Measurements from ENCODE around the gene C3. TPM values are rescaled to one million over a fixed set of nuclear protein-coding genes. Genes with fewer than 3 reads are reported as not detected.

The C3 gene
- total RNA-seq, 1 donor from 2014 or later = 398 TPM

DNA sequence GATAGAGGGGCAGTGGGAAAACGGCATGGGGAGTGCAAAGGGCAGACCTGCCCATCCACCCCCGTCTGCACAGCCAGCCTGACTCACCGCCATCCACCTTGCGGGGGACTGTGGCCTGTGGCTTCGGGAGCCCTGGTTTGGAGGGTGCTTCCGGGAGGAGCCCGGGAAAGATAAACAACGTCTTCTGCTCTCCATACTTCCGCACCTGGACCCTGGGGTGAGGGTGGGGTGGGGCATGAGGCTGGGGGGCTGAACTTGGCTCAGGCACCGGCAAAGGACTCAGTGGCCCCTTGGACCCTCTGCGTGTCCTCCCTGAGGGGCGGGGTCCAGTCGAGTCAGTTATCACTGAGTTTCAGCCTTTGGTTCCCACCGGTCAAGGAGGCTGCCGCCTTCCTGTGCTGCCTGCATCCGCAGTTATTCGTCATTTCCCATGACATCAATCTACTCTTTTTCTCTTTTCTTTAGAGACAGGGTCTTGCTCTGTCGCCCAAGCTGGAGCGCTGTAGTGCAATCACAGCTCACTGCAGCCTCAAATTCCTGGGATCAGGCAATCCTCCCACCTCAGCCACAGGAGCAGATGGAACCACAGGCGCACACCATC, 13.7 kb upstream of the C3 start:
- intact Hi-C loops (cut with micrococcal nuclease) = no loop called here
- ATAC-seq (no peak), DNase-seq (peak; percentile 25)

DNA sequence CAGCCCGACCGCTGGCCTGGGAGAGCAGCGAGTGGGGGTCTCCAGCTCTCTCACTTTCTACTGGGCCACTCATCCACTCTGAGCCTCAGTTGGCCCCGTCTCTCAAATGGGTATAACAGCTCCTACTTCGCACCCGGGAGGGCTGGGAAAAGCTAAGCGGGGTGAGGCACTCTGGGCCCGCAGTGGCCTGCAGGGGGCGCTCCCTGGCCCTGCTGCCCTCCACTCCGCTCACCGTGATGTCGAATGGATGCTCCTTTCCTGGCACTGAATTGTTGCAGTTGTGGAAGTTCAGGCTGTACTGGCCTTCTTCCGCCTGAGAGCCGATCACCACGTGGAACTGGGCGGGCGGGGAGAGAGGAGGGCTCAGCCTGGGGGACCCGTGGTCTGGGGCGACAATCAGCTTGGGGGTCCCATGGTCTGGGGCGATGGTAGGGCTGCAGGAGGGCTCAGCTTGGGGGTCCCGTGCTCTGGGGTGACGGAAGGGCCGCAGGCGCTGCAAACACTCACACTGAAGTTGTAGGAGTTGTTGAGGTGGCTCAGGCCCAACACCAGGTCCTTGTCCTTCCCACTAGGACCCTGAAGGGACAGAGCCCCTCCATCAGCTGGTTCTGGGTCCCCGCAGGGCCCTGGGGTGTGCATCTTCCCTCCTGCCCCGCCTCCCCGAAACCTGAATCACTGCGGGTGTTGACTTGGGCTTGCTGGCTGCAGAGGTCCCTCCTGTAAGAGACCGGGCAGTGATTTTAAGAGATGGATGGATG, 13.1 kb upstream of the C3 start:
- ATAC-seq (no peak), DNase-seq (no peak)
- intact Hi-C loops (cut with micrococcal nuclease) = no loop called here

DNA sequence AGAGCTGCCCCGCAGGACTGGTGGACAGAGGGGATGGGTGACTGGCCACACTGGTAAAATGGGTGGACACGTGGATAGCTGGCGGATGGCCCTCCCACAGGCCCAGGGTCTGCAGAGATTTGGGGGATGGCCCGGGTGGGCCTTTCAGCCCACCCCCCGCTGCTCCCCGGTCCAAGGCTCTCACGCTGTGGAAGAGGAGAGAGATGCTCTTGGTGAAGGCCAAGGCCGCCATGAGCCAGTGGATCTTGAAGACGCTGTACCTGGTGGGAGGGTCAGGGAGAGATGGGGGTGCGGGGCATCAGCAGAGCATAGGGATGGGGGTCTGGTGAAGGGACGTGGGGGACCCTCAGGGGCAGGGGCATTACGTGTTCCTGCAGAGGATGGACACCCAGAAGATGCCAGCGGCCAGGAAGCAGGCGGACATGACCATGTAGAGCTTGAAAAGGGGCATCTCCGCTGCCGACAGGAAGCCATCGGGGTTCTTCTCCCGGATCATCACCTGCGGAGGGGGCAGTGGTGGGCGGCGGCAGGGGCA, 12.4 kb upstream of the C3 start:
- intact Hi-C loops (cut with micrococcal nuclease) = no loop called here
- DNase-seq = no peak
- no peak for ATAC-seq

DNA sequence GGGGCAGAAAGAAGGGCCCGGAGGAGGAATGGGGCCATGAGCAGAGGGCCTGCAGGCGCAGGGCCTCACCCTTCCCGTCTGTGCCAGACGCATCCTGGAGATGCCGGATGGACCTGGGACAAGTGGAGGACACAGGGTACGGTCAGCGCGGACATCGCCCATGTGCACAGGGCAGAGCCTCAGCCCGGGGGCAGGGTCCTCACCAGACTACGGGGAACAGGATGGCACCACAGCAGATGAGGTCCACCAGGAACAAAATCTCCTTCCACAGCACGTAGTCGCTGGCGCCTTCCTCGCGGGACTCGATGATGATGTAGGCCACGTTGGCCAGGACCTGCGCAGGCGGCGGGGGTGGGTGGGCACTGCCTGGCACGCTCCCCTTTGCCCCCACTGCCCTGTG, 11.4 kb upstream of the C3 start:
- peak; percentile 24 for DNase-seq
- no peak for ATAC-seq
- intact Hi-C loops (cut with micrococcal nuclease) = no loop called here

DNA sequence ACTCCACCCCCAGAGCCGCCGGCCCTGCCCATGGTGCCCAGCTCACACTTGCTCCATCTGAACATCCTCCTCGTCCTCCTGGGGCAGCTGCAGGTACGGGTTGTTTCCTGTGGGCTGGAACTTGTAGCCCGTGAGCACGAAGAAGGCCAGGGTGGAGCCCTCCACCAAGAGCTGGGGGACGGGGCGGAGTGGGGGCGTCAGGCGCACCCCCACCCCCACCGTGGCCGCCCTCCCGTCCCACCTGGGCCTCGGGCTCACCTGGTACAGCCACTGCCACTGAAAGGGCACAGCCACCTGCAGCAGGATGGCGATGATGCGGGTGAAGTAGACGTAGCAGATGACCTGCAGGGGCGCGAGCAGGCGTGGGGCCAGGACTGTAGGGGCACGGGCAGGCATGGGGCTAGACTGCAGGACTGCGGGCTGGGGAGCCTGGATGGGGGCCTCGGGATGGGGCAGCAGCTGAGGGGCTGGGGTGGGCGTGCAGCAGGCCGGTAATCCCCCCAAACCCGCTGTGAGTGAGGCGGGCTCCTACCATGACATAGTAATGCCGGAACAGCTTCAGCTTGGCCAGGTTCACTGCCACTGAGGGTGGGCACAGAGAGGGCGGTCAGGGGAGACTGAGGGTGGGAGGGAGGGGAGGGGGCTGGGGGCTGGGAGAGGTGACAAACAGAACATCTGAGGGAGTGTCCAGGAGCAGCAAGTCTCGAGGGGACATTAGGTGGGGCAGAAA, 10.7 kb upstream of the C3 start:
- DNase-seq = peak; percentile 22
- intact Hi-C loops (cut with micrococcal nuclease) = no loop called here
- ATAC-seq = no peak

DNA sequence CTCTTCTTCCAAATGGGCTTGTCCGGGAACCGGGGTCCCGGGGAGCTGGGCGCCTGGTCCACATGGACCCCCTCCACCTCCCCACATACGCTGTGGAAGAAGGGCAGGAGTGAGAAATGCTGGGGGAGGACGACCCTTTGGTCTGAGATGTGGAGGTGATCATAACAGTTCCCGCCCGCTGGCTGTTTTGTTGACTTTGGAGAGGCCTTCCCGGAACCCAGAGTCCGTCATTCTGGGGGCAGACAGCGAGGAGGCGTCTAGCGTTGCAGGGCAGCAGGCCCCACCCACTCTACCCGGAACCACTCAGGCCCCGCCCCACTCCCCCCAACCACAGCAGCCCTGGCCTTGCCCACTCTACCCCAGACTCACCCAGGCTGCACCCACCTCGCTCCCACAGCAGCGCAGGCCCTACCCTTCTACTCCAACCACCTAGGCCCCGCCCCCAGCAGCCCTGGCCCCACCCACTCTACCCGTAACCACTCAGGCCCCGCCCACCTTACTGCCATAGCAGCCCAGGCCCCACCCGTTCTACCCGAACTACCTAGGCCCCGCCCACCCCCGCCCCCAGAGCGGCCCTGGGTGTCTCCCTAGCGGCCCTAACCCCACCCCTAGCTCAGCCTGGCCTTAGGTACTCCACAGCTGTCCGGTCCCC, 9.8 kb upstream of the C3 start:
- ATAC-seq (peak; percentile 39), DNase-seq (no peak)
- intact Hi-C loops (cut with micrococcal nuclease) = no loop called here

DNA sequence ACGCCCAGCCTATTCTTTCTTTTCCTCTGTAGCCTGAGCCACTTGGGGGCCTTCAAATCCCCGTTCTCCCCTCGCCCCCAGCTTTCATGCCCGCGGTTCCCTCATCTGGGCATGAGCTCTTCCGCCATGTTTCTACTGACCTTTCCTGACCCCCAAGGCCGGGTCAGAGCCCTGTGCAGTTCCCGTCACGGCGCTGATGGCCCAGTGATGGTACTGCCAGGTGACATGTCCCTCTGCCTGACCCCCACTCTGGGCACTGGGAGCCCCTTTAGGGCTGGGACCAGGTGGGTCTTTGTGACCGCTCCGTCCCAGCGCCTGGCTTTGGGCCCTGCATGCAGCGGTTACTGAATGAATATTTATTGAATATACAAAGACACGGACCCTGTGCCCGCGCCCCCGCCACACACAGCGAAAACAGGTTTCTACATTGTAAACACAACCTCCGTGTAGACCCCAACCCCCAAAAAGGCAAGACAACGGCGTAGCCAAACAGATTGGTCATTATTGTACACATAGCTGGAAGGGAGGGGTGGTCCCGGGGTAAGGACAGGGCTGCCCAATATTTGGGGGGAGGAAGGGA, 9.2 kb upstream of the C3 start:
- no peak for ATAC-seq
- no peak for DNase-seq
- intact Hi-C loops (cut with micrococcal nuclease) = no loop called here

DNA sequence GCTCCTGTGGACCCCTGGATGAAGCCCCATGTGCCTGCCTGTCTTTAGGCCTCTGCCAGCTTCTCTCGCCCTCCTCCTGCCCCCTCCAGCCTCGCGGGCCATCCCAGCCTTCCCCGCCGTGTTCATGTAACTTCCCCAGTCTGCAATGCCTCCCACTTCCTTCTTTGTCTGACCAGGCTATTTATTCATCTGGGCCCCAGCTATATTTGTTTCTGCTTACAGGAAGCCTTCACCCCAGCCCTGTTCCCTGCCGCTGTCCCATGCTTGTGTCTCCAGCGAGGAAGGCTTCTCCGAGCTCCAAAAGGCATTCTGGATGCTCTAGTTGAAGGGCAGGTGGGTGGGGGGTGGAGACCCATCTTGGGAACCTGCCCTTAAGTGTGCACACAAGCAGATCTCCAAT, 7.9 kb upstream of the C3 start:
- ATAC-seq (peak; percentile 38), DNase-seq (no peak)
- intact Hi-C loops (cut with micrococcal nuclease) = no loop called here

DNA sequence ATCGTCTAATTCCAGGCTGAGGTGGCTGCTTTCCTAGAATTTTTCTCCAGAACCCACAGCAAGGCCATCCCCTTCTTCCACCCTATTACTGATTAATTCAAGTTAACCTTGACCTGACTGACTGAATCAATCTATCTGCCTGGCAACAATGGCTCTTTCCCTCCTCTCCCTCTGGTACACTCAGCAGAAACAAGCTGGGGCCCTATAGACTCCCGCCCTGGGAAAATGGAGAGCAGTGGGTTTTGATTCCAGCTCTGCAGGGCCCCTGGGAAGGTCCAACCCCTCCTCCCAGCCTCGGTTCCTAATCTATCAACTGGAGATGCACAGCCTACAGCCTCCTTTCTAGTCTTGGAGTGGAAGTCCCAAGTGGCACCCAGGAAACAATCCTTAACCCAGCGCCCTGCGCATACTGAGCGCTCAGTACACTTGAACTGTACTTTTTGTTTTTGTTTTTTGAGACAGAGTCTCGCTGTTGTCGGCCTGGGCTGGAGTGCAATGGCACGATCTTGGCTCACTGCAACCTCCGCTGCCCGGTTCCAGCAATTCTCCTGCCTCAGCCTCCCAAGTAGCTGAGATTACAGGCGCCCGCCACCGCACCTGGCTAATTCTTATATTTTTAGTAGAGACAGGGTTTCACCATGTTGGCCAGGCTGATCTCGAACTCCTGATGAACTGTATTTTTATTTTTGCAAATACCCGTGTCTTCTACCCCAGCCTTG, 5.2 kb upstream of the C3 start:
- ATAC-seq (no peak), DNase-seq (no peak)
- intact Hi-C loops (cut with micrococcal nuclease) = no loop called here

DNA sequence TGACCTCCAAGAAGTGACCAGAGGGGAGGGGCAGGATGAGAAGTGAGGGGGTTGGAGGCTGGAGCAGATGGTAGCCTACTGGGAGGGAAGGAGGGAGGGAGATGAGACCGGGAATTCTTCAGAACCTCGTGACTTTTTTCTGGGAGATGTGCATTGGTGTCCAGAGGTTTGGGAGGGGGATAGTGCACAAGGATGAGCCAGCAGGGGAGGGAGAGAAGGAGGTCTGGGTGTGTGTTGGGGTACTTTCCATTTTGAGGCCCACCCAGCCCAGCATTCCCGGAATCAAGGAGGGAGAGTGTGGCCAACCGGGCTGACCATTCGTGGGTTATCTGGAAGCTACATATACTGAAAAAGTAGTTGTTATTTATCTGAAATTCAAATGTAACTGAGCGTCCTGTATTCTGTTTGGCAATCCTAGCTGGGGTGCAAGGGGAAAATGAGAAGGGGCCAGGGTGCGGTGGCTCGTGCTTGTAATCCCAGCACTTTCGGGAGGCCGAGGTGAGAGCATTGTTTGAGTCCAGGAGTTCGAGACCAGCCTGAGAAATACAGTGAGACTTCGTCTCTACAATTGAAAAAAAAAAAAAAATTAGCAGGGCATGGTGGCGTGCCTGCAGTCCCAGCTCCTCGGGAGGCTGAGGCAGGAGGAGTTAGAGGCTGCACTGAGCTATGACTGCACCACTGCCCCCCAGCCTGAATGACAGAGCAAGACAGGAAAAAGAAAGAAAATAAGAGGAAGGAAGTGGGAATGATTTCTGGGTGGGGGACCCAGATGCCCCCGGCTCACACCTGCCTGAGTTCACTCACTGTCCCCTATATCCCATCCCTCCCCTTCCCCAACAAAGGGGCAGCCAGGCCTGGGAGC, 4.4 kb upstream of the C3 start:
- ATAC-seq = no peak

DNA sequence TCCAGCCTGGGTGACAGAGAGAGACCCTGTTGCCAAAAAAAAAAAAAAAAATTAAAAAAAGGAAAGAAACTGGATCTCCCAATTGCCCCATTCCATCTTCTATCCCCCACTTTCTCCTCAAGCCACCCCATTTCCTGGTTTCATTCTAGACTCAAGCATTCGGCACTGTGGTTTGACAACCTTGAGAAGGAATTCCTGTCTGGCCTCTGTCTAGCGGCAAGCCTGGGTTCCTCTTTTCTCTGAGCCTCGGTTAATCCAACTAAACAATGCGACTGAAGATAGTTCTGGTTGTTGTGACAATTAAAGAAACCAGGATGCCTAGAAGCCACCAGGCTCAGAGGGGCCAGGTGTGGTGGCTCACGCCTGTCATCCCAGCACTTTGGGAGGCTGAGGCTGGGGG, 3.3 kb upstream of the C3 start:
- ATAC-seq (no peak), DNase-seq (peak; percentile 18)
- intact Hi-C loops (cut with micrococcal nuclease) = no loop called here

More for the DNA sequence above, 4.4 kb upstream of the C3 start:
- intact Hi-C loops (cut with micrococcal nuclease) = no loop called here
- peak; percentile 16 for DNase-seq

DNA sequence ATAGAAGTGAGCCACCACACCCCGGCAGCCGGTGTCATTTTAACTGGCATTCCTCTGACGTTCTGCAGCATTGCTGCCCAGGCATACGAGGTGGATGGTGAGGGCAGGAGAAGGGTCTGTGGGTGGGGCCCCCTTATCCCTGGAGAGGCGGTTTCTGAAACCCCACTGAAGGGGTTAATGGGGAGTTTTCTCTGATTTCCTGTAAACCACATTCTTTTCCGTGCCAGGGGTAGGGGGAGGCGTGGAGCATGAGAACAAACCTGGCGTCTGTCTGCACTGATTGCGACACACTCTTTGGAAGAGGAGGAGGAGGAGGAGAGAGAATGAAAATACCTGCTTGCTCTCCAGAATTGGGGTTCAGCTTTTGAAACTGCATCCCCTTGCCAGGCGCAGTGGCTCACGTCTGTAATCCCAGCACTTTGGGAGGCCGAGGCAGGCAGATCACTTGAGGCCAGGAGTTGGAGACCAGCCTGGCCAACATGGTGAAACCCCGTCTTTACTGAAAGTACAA, 2.7 kb upstream of the C3 start:
- intact Hi-C loops (cut with micrococcal nuclease) = no loop called here
- ATAC-seq (peak; percentile 48), DNase-seq (peak; percentile 65)

DNA sequence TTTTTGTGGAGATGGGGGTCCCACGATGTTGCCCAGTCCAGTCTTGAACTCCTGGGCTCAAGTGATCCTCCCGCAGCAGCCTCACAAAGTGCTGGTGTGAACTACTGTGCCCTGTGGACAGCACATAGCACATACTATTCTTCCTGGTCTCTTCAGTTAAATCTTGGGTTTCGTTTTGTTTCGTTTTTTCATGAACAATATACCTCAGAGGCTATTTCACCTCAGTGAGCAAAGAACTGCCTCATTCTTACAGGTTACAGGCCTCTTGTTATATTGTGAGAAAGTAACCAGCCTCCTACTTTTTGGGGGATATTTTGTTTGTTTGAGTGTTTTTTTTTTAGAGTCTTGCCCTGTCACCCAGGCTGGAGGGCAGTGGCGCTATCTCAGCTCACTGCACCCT, 1.3 kb upstream of the C3 start:
- intact Hi-C loops (cut with micrococcal nuclease) = no loop called here
- ATAC-seq (no peak), DNase-seq (no peak)

DNA sequence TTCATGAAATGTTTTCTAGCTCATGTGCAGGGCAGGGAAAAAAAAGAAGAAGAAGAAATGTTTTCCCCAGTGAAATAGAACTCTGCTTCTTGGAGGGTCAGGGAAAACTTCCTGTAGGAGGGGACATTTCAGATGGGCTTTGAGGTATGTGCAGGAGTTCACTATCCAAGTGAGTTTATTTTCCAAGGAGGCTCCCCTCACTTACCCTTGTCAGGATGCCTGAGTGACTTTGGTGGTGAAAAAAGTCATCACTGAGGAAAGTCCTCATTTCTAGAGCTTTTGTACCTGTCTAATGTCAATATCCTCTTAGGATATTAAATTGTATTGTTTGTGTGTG, 656 bp upstream of the C3 start:
- intact Hi-C loops (cut with micrococcal nuclease) = no loop called here
- DNase-seq (no peak), ATAC-seq (no peak)

DNA sequence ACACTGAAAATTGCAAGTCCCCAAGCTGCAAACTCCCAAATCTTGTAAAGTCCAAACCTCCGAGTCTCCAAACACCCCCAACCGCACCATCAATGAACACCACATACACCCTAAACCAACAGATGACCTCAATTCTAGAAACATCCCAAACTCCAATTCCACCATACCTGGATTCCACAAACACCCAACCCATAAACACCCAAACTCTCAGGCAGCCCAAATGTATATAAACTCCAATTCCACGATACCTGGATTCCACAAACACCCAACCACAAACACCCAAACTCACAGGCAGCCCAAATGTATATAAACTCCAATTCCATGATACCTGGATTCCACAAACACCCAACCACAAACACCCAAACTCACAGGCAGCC, 470 bp downstream of the C3 start:
- DNase-seq (no peak), ATAC-seq (no peak)
- intact Hi-C loops (cut with micrococcal nuclease) = no loop called here

DNA sequence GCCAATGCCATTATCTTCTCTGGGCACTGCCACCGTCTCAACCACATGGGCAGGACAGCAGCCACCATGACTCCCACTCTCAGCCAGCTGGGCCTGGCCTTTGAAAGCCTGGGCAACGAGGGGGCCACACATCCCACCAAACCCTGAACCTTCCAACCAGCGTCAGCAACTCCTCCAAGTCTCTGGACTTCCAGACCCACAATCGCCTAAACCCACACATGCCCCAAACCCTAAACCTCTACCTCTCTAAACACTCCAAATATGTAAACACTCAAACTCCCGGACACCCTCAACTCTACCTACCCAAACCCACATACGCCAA, 949 bp downstream of the C3 start:
- no peak for DNase-seq
- intact Hi-C loops (cut with micrococcal nuclease) = no loop called here
- no peak for ATAC-seq

DNA sequence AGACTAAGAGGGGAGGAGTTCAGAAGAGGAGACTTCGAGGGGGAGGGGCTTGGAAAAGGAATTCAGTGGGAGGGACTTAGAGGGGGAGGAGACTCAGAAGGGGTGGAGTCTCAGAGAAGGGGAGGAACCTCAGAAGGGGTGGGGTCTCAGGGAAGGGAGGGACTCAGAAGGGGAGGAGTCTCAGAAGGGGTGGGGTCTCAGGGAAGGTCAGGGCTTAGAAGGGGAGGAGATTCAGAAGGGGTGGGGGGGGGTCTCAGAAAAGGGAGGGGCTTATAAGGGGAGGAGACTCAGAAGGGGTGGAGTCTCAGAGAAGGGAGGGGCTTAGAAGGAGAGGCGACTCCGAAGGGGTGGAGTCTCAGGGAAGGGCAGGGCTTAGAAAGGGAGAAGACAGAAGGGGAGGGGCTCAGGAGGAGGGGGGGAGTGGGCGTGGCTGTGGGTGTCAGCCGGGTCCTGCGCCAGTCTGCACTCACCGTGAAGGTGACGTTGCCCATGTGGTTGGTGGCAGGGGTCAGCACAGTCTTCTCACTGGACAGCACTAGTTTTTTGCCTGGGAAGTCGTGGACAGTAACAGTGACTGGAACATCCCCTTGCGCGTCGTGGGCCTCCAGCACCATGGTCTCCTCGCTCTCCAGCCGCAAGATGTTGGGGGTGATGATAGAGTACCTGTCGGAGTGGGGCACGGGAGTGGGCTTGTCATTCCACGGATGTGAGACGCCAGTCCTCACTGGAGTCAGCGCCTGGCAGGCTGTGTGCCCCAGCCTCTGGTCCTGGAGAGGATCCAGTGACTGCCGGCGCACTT, 1.5 kb downstream of the C3 start:
- peak; percentile 3 for ATAC-seq
- intact Hi-C loops (cut with micrococcal nuclease) = no loop called here
- peak; percentile 45 for DNase-seq

Measured in left ventricle myocardium superior (tissue), 1 donor.